Peyer's patch (tissue), 4 donors: ENCODE data around the gene SOX10.

Source experiments
- CTCF ChIP-seq, 6 experiments: fragments of 450-650 bp in 4 of 6; fragments of 200-600 bp in 2 of 6; sonication (generic) in 1 of 6; IDR thresholded peaks; one replicate each; pipeline ENCODE4 v1.5.1; 2017 to 2019; ENCODE audit warnings: antibody characterized with exemption in 6 of 6, mild to moderate bottlenecking in 3 of 6, moderate library complexity in 1 of 6
- POLR2A ChIP-seq, 2 donors: fragments of 450-650 bp; IDR thresholded peaks; one replicate each; pipeline ENCODE4 v1.5.1; 2017; ENCODE audit warnings: antibody characterized with exemption in 2 of 2, mild to moderate bottlenecking in 2 of 2, moderate library complexity in 2 of 2

GRCh38 chr22:38007330-38007902 lies 23.1 kb upstream of the SOX10 start:
- TF ChIP-seq CTCF (IDR thresholded peaks at IDR 0.05) (no peak), POLR2A (IDR thresholded peaks at IDR 0.05) (no peak)
